Muscle of leg (tissue), 11 donors: ENCODE measurements around the gene TTLL5. TPM values are rescaled to one million over a fixed set of nuclear protein-coding genes. Genes with fewer than 3 reads are reported as not detected.

ENCODE experiments used
- DNase-seq: peaks from one replicate; pipeline ENCODE4 v3.0.0; 2013
- H3K27ac ChIP-seq: one replicate; pipeline ENCODE4 v1.5.1; 2013; ENCODE audit warnings: mild to moderate bottlenecking, low read length, control low read depth
- H3K27me3 ChIP-seq: one replicate; pipeline ENCODE4 v1.6.1; 2013; ENCODE audit warnings: low read length; ENCODE audit not compliant: control insufficient read depth, insufficient read depth
- H3K36me3 ChIP-seq: one replicate; pipeline ENCODE4 v1.6.1; 2013; ENCODE audit warnings: low read length; ENCODE audit not compliant: control insufficient read depth, insufficient read depth
- H3K4me1 ChIP-seq: one replicate; pipeline ENCODE4 v1.6.1; 2013; ENCODE audit warnings: low read length; ENCODE audit not compliant: control insufficient read depth, insufficient read depth
- H3K4me3 ChIP-seq: one replicate; pipeline ENCODE4 v1.5.1; 2013; ENCODE audit warnings: low read length, control low read depth
- H3K9me3 ChIP-seq: replicated peaks from 2 replicates; pipeline ENCODE4 v1.6.1; 2013; ENCODE audit warnings: low read depth, low read length; ENCODE audit not compliant: control insufficient read depth
- WGBS: methylation state at CpG from one replicate; pipeline ENCODE4 v1.1.5; 2013; ENCODE audit warnings: missing lambda C conversion rate; ENCODE audit not compliant: insufficient coverage; 5-methylcytosine and 5-hydroxymethylcytosine counted together
- polyA plus RNA-seq, 8 donors: library from polyadenylated mRNA; unstranded; fragments of 120-200 nt; gene quantifications; one replicate each; pipeline versions ENCODE4 v1.2.1 to v1.2.3, GENCODE V29; 2013; ENCODE audit warnings: inconsistent platforms in 1 of 8, low replicate concordance in 1 of 8; ENCODE audit not compliant: insufficient read length in 8 of 8, insufficient read depth in 1 of 8
- total RNA-seq: library from RNA; stranded (reverse); fragments of 120-200 nt; gene quantifications from one replicate; pipeline ENCODE4 v1.2.4, GENCODE V29; 2013

Gene TTLL5
- total and polyA plus RNA-seq, 9 donors: 12.0 to 21.1 (median 15.2) TPM

DNA sequence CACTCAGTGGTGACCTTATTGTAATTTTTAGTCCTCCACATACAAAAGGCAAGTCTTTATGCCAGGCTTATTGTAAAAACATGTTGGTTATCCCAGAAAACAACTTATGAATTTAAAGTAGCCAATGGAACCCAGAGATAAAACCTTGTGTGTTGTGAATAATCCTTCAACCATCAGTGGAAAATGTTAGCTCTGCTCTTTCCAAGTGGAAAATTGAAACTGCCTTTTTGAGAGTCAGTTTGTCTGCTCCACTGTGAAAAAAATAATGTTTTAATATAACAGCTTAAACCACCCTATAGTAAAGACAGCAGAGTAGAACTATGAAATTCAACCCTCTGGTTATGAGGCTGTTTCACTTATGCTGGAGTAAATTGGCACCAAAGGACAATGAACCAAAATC lies 112.0 kb downstream of the TTLL5 start:
- Histone ChIP-seq H3K9me3 (no peaks in the 10 kb centered on the region), H3K4me1 (no peaks in the 10 kb centered on the region), H3K27ac (no peak overlapping the region), H3K36me3 (peaks cover 14% of the 10 kb centered on the region), H3K27me3 (no peaks in the 10 kb centered on the region), H3K4me3 (no peak overlapping the region)
- peak; percentile 82 for DNase-seq

DNA sequence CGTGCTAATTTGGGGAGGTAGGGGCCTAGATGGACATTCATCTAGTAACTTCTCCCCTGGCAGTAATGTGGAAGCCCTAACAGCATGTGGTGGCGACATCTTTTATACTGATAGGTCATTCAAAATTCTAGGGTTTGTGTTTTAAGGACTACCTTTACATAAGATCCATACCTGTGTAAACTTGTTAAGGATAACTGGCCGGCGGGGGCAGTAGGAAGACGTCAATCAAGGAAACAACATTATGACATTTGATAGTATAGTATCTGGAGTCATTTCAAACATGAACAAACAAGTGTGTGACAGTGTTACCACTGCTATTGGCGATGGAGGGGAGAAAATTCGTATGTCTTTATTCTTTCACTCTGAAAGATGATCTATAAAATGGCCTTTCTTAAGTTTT lies 120.0 kb downstream of the TTLL5 start:
- Histone ChIP-seq H3K4me3 (no peak overlapping the region), H3K36me3 (peaks cover 14% of the 10 kb centered on the region), H3K4me1 (no peaks in the 10 kb centered on the region), H3K27ac (no peak overlapping the region), H3K27me3 (no peaks in the 10 kb centered on the region), H3K9me3 (peaks cover 5% of the 10 kb centered on the region)
- DNase-seq: no peak
- WGBS: no CpG with 5 or more reads among the region's 7 CpGs

- Histone ChIP-seq H3K36me3 (peaks cover 9% of the 10 kb centered on the region), H3K4me1 (no peaks in the 10 kb centered on the region), H3K9me3 (peaks cover 5% of the 10 kb centered on the region), H3K4me3 (no peak overlapping the region), H3K27ac (no peak overlapping the region), H3K27me3 (no peaks in the 10 kb centered on the region)
- DNase-seq: no peak
- WGBS: 100% methylated on average over 1 of the region's 5 CpGs
Observed at GRCh38 chr14:75783184-75783583, 122.1 kb downstream of the TTLL5 start.

DNA sequence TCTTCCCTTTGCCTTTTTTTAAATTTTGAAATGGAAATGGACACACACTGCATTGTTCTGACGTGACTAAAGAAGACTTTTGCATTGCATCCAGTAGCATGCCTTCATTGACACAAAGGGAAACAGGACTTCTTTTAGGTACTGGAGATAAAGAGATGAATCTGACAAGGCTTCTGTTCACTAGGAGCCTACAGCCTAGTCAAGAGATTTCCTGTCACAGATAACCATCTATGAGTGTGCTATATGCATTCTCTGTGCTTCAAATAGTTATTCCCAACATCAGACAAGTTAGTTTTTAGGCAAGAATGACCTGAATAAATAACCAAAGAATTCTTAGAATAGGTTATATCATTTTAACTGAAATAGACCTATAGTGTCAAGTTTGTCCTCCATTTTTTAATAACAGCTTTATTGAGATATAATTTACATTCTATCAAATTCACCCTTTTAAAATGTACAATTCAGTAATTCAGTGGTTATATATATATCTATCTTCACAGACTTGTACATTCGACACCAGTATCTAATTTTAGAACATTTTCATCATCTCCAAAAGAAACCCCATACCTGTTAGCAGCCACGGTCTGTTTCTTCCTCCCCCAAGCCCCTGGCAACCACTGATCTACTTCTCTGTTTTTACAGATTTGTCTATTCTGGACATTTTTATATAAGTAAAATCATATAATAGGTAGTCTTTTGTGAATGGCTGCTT lies 122.7 kb downstream of the TTLL5 start:
- DNase-seq: no peak
- Histone ChIP-seq H3K36me3 (peaks cover 9% of the 10 kb centered on the region), H3K4me1 (no peaks in the 10 kb centered on the region), H3K9me3 (peaks cover 5% of the 10 kb centered on the region), H3K27me3 (no peaks in the 10 kb centered on the region), H3K27ac (no peak overlapping the region), H3K4me3 (no peak overlapping the region)
- WGBS: no CpG with 5 or more reads among the region's 3 CpGs

DNA sequence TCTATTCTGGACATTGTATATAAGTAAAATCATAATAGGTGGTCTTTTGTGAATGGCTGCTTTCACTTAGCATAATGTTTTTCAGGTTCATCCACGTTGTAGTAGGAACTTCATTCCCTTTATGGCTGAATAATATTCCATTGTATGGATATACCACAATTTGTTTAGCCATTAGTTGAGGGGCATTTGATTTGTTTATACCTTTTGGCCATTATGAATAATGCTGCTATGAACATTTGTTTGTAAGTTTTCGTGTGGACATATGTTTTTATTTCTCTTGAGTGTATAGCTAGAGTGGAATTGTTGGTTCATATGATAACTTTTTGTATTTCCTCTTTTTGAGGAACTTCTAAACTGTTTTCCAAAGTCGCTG lies 123.3 kb downstream of the TTLL5 start:
- WGBS: no CpG with 5 or more reads among the region's 3 CpGs
- no peak for DNase-seq
- H3K9me3 ChIP-seq: peaks cover 5% of the 10 kb centered on the region
- H3K4me1 ChIP-seq: no peaks in the 10 kb centered on the region
- peaks cover 9% of the 10 kb centered on the region for H3K36me3 ChIP-seq
- no peaks in the 10 kb centered on the region for H3K27me3 ChIP-seq
- no peak overlapping the region for H3K27ac ChIP-seq
- no peak overlapping the region for H3K4me3 ChIP-seq

GRCh38 chr14:75793806-75794205 lies 132.8 kb downstream of the TTLL5 start:
- H3K27me3 ChIP-seq: no peaks in the 10 kb centered on the region
- H3K36me3 ChIP-seq: peaks cover 2% of the 10 kb centered on the region
- no peak overlapping the region for H3K4me3 ChIP-seq
- H3K27ac ChIP-seq: no peak overlapping the region
- DNase-seq: peak; percentile 51
- no peaks in the 10 kb centered on the region for H3K9me3 ChIP-seq
- WGBS: no CpG with 5 or more reads among the region's 2 CpGs
- H3K4me1 ChIP-seq: no peaks in the 10 kb centered on the region

DNA sequence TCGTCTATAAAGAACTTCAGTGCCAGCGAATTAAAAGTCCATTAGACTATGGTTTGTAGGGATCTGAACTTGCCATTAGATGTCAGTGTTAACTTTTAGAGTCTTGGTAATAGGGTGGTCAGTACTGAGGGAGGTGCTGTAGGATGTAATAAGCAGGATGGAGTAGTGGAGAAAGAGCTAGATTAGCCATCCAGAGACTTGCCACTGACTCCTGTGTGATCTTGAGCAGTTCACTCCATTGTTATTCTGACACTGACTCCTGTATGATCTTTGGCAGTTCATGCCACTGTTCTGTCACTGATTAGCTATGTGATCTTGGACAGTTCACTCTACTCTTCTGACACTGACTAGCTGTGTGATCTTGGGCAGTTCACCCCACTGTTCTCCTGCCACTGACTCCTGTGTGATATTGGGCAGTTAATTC lies 133.6 kb downstream of the TTLL5 start:
- peak; percentile 90 for DNase-seq
- WGBS: 35% methylated on average over 2 of the region's 2 CpGs
- no peak overlapping the region for H3K27ac ChIP-seq

DNA sequence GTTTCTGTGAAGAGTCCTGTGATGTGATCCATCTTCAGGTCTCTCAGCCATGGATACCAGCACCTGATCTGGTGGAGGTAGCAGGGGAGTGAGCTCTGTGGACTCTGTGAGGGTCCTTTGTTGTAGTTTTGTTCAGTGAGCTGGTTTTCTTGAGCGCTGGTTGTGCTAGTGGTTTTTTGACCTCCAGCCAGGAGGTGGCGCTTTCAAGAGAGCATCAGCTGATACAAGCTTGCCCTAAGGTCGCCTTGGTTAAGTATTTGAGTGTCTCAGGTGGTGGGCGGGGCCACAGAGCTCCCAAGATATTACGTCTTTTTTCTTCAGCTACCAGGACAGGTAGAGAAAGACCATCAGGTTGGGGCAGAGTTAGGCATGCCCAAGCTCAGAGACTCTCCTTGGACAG lies 139.7 kb downstream of the TTLL5 start:
- no peak overlapping the region for H3K4me3 ChIP-seq
- 94% methylated on average over 5 of the region's 5 CpGs for WGBS
- no peak overlapping the region for H3K27ac ChIP-seq
- H3K4me1 ChIP-seq: no peaks in the 10 kb centered on the region
- DNase-seq: no peak
- peaks cover 4% of the 10 kb centered on the region for H3K9me3 ChIP-seq
- H3K36me3 ChIP-seq: no peaks in the 10 kb centered on the region
- H3K27me3 ChIP-seq: no peaks in the 10 kb centered on the region

More for the DNA sequence above, 133.6 kb downstream of the TTLL5 start:
- H3K4me3 ChIP-seq: no peak overlapping the region
- no peaks in the 10 kb centered on the region for H3K27me3 ChIP-seq
- peaks cover 2% of the 10 kb centered on the region for H3K9me3 ChIP-seq
- H3K4me1 ChIP-seq: no peaks in the 10 kb centered on the region
- H3K36me3 ChIP-seq: peaks cover 2% of the 10 kb centered on the region

DNA sequence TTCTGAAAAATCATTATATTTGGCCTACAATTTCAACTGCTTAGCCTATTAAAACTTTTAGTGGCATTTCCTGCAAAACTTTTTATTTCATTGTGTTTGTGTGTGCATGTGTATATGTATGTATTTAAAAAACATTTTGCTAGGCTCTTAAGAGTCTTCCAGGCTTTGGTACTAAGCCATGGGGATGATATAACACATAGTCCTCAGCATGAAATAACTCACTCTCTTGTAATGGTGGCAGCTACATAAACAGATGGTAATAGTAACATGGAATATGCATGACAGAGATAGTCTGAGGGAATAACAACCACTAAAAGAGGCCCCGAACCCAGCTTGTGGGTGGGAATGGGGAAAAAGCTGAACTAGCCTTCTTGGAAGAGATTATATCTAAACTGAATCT lies 141.4 kb downstream of the TTLL5 start:
- Histone ChIP-seq H3K36me3 (peaks cover 3% of the 10 kb centered on the region), H3K4me3 (no peak overlapping the region), H3K4me1 (peaks cover 3% of the 10 kb centered on the region), H3K9me3 (peaks cover 4% of the 10 kb centered on the region), H3K27ac (no peak overlapping the region), H3K27me3 (no peaks in the 10 kb centered on the region)
- WGBS: 100% methylated on average over 1 of the region's 1 CpG
- peak; percentile 54 for DNase-seq

DNA sequence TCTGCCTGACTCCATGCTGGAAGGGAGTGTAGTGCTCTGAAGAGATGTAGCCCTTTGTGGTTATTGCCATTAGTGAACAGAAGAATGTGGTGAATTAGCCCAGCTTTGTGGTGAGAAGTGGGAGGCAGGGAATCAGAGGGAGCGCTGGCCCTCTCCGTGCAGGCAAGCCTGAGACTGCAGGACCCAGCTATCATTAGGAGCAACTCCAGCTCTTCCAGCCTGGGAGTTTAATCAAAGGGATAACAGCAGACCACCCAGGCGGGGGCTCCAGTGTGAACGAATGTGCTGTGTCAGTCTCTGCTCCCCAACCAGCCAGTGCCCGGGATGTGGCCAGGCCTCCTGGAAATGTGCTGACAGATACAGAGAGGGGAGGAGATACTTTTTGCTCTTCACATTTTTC lies 142.7 kb downstream of the TTLL5 start:
- peaks cover 3% of the 10 kb centered on the region for H3K4me1 ChIP-seq
- H3K4me3 ChIP-seq: no peak overlapping the region
- peaks cover 5% of the 10 kb centered on the region for H3K36me3 ChIP-seq
- H3K9me3 ChIP-seq: peaks cover 4% of the 10 kb centered on the region
- no peaks in the 10 kb centered on the region for H3K27me3 ChIP-seq
- WGBS: 38% methylated on average over 2 of the region's 5 CpGs
- DNase-seq: no peak
- H3K27ac ChIP-seq: no peak overlapping the region
